ENCODE results near the gene CACFD1.

Gene CACFD1

GRCh38 chr9:133452562-133452961 is 7.2 kb upstream of the CACFD1 start:
- DNase-seq (ENCODE audit: low spot score), result no peak
- no peak overlapping the region for H2BK5ac ChIP-seq (ENCODE audit: low read length)
- WGBS, 2 donors (ENCODE audit: extremely low coverage in 2 of 2, insufficient read length in 2 of 2, insufficient replicate concordance in 1 of 2), result no CpG with 5 or more reads among the region's 7 CpGs
- no peaks in the 10 kb centered on the region for H3K36me3 ChIP-seq (replicated peaks in 1 of 2; ENCODE audit: control insufficient read depth in 2 of 2, insufficient read depth in 2 of 2, low read length in 2 of 2)
- no peak overlapping the region for H2AFZ ChIP-seq (ENCODE audit: low read length)
- H2BK12ac ChIP-seq (ENCODE audit: low read length), result no peak overlapping the region
- H4K8ac ChIP-seq (ENCODE audit: low read depth, low read length), result no peak overlapping the region
- no peak overlapping the region for H2BK15ac ChIP-seq (ENCODE audit: low read length)
- no peaks in the 10 kb centered on the region for H3K79me1 ChIP-seq (ENCODE audit: low read depth, low read length)
- H3K4me3 ChIP-seq (ENCODE audit: low read length in 2 of 2), result no peak overlapping the region
- no peak overlapping the region for H3K23ac ChIP-seq (ENCODE audit: low read depth, low read length, poor library complexity)
- H3K18ac ChIP-seq (ENCODE audit: low read length), result no peak overlapping the region
- H3K27me3 ChIP-seq (ENCODE audit: control insufficient read depth in 3 of 3, insufficient read depth in 3 of 3, low read depth in 1 of 3, low read length in 3 of 3), result no peaks in the 10 kb centered on the region
- no peak overlapping the region for H3K4me2 ChIP-seq (ENCODE audit: insufficient read depth, low read length, poor library complexity, severe bottlenecking)
- H3K4ac ChIP-seq (ENCODE audit: low read length), result no peak overlapping the region
- H2AK5ac ChIP-seq (ENCODE audit: low read depth, low read length), result no peak overlapping the region
- no peak overlapping the region for H2BK120ac ChIP-seq (ENCODE audit: low read depth, low read length)
- no peak overlapping the region for H4K91ac ChIP-seq (ENCODE audit: low read depth, low read length, poor library complexity)
- H3K27ac ChIP-seq (replicated peaks; ENCODE audit: low read length), result no peak overlapping the region
- H3K9me3 ChIP-seq (replicated peaks in 1 of 2; ENCODE audit: control insufficient read depth in 2 of 2, insufficient read depth in 1 of 2, low read depth in 1 of 2, low read length in 2 of 2), result no peaks in the 10 kb centered on the region
- no peaks in the 10 kb centered on the region for H3K4me1 ChIP-seq (ENCODE audit: control insufficient read depth in 2 of 2, insufficient read depth in 1 of 2, low read depth in 1 of 2, low read length in 2 of 2)
- H3K14ac ChIP-seq (ENCODE audit: low read length), result no peak overlapping the region
- H3K9ac ChIP-seq (ENCODE audit: low read depth, low read length, poor library complexity), result no peak overlapping the region

GRCh38 chr9:133453651-133454050 is 6.1 kb upstream of the CACFD1 start:
- peaks cover 0 to 2% (median 0%) of the 10 kb centered on the region in 3 experiments for H3K27me3 ChIP-seq (ENCODE audit: control insufficient read depth in 3 of 3, insufficient read depth in 3 of 3, low read depth in 1 of 3, low read length in 3 of 3)
- no peaks in the 10 kb centered on the region for H3K79me1 ChIP-seq (ENCODE audit: low read depth, low read length)
- H2BK120ac ChIP-seq (ENCODE audit: low read depth, low read length), result no peak overlapping the region
- no peak overlapping the region for H3K14ac ChIP-seq (ENCODE audit: low read length)
- no peaks in the 10 kb centered on the region for H3K36me3 ChIP-seq (replicated peaks in 1 of 2; ENCODE audit: control insufficient read depth in 2 of 2, insufficient read depth in 2 of 2, low read length in 2 of 2)
- no peak overlapping the region for H3K4ac ChIP-seq (ENCODE audit: low read length)
- no peak overlapping the region for H4K8ac ChIP-seq (ENCODE audit: low read depth, low read length)
- no peaks in the 10 kb centered on the region for H3K9me3 ChIP-seq (replicated peaks in 1 of 2; ENCODE audit: control insufficient read depth in 2 of 2, insufficient read depth in 1 of 2, low read depth in 1 of 2, low read length in 2 of 2)
- no peak for DNase-seq (ENCODE audit: low spot score)
- H2BK12ac ChIP-seq (ENCODE audit: low read length), result no peak overlapping the region
- no peak overlapping the region for H2AK5ac ChIP-seq (ENCODE audit: low read depth, low read length)
- no peak overlapping the region for H2BK15ac ChIP-seq (ENCODE audit: low read length)
- H2AFZ ChIP-seq (ENCODE audit: low read length), result no peak overlapping the region
- H3K4me2 ChIP-seq (ENCODE audit: insufficient read depth, low read length, poor library complexity, severe bottlenecking), result no peak overlapping the region
- no peak overlapping the region for H3K27ac ChIP-seq (replicated peaks; ENCODE audit: low read length)
- no peak overlapping the region for H3K23ac ChIP-seq (ENCODE audit: low read depth, low read length, poor library complexity)
- no CpG with 5 or more reads among the region's 11 CpGs for WGBS, 2 donors (ENCODE audit: extremely low coverage in 2 of 2, insufficient read length in 2 of 2, insufficient replicate concordance in 1 of 2)
- H4K91ac ChIP-seq (ENCODE audit: low read depth, low read length, poor library complexity), result no peak overlapping the region
- H3K4me1 ChIP-seq (ENCODE audit: control insufficient read depth in 2 of 2, insufficient read depth in 1 of 2, low read depth in 1 of 2, low read length in 2 of 2), result peaks cover 0 to 2% of the 10 kb centered on the region in 2 donors
- no peak overlapping the region for H3K9ac ChIP-seq (ENCODE audit: low read depth, low read length, poor library complexity)
- H2BK5ac ChIP-seq (ENCODE audit: low read length), result no peak overlapping the region
- no peak overlapping the region for H3K4me3 ChIP-seq (ENCODE audit: low read length in 2 of 2)
- no peak overlapping the region for H3K18ac ChIP-seq (ENCODE audit: low read length)

DNA sequence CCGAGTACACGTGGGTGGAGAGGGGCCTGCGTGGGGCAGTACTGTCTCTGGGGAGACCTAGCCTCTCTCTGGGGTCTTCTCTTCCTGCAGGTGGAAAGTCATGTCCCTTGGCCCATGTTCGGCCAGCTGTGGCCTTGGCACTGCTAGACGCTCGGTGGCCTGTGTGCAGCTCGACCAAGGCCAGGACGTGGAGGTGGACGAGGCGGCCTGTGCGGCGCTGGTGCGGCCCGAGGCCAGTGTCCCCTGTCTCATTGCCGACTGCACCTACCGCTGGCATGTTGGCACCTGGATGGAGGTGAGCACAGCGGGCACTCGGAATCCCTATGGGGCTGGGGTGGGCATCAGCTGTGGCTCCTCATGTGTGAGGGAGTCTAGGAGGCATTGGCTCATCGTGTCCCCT is 5.5 kb upstream of the CACFD1 start:
- Histone ChIP-seq H2BK5ac (ENCODE audit: low read length) (no peak overlapping the region), H3K27me3 (ENCODE audit: control insufficient read depth in 3 of 3, insufficient read depth in 3 of 3, low read depth in 1 of 3, low read length in 3 of 3) (peaks cover 0 to 2% (median 0%) of the 10 kb centered on the region in 3 experiments), H2AFZ (ENCODE audit: low read length) (no peak overlapping the region), H3K4me3 (ENCODE audit: low read length in 2 of 2) (peak overlapping the region in 1 of 2 donors; percentile 9), H3K4me1 (ENCODE audit: control insufficient read depth in 2 of 2, insufficient read depth in 1 of 2, low read depth in 1 of 2, low read length in 2 of 2) (peaks cover 3 to 8% of the 10 kb centered on the region in 2 donors), H2BK15ac (ENCODE audit: low read length) (no peak overlapping the region), H3K9me3 (replicated peaks in 1 of 2; ENCODE audit: control insufficient read depth in 2 of 2, insufficient read depth in 1 of 2, low read depth in 1 of 2, low read length in 2 of 2) (no peaks in the 10 kb centered on the region), H3K23ac (ENCODE audit: low read depth, low read length, poor library complexity) (peak overlapping the region; percentile 20), H3K27ac (replicated peaks; ENCODE audit: low read length) (no peak overlapping the region), H3K36me3 (replicated peaks in 1 of 2; ENCODE audit: control insufficient read depth in 2 of 2, insufficient read depth in 2 of 2, low read length in 2 of 2) (no peaks in the 10 kb centered on the region), H2BK12ac (ENCODE audit: low read length) (no peak overlapping the region), H3K79me1 (ENCODE audit: low read depth, low read length) (no peaks in the 10 kb centered on the region), H2AK5ac (ENCODE audit: low read depth, low read length) (peak overlapping the region; percentile 43), H3K18ac (ENCODE audit: low read length) (no peak overlapping the region), H4K91ac (ENCODE audit: low read depth, low read length, poor library complexity) (no peak overlapping the region), H3K9ac (ENCODE audit: low read depth, low read length, poor library complexity) (no peak overlapping the region), H3K4me2 (ENCODE audit: insufficient read depth, low read length, poor library complexity, severe bottlenecking) (no peak overlapping the region), H2BK120ac (ENCODE audit: low read depth, low read length) (no peak overlapping the region), H3K14ac (ENCODE audit: low read length) (peak overlapping the region; percentile 47), H4K8ac (ENCODE audit: low read depth, low read length) (no peak overlapping the region), H3K4ac (ENCODE audit: low read length) (no peak overlapping the region)
- WGBS, 2 donors (ENCODE audit: extremely low coverage in 2 of 2, insufficient read length in 2 of 2, insufficient replicate concordance in 1 of 2), result no CpG with 5 or more reads among the region's 19 CpGs
- DNase-seq (ENCODE audit: low spot score), result no peak

- WGBS, 2 donors (ENCODE audit: extremely low coverage in 2 of 2, insufficient read length in 2 of 2, insufficient replicate concordance in 1 of 2), result no CpG with 5 or more reads among the region's 20 CpGs
Observed at GRCh38 chr9:133454943-133455673, 4.7 kb upstream of the CACFD1 start.

More at GRCh38 chr9:133454943-133455673, 4.7 kb upstream of the CACFD1 start:
- Histone ChIP-seq H2AK5ac (ENCODE audit: low read depth, low read length) (peak overlapping the region; percentile 37), H3K27me3 (ENCODE audit: control insufficient read depth in 3 of 3, insufficient read depth in 3 of 3, low read depth in 1 of 3, low read length in 3 of 3) (peaks cover 0 to 2% (median 0%) of the 10 kb centered on the region in 3 experiments), H3K4me1 (ENCODE audit: control insufficient read depth in 2 of 2, insufficient read depth in 1 of 2, low read depth in 1 of 2, low read length in 2 of 2) (peaks cover 3 to 8% of the 10 kb centered on the region in 2 donors), H3K4ac (ENCODE audit: low read length) (no peak overlapping the region), H4K8ac (ENCODE audit: low read depth, low read length) (peak overlapping the region; percentile 43), H2BK15ac (ENCODE audit: low read length) (no peak overlapping the region), H2BK5ac (ENCODE audit: low read length) (no peak overlapping the region), H2BK12ac (ENCODE audit: low read length) (no peak overlapping the region), H3K4me3 (ENCODE audit: low read length in 2 of 2) (no peak overlapping the region), H3K27ac (replicated peaks; ENCODE audit: low read length) (no peak overlapping the region), H3K18ac (ENCODE audit: low read length) (peak overlapping the region; percentile 38), H3K9me3 (replicated peaks in 1 of 2; ENCODE audit: control insufficient read depth in 2 of 2, insufficient read depth in 1 of 2, low read depth in 1 of 2, low read length in 2 of 2) (no peaks in the 10 kb centered on the region), H3K4me2 (ENCODE audit: insufficient read depth, low read length, poor library complexity, severe bottlenecking) (no peak overlapping the region), H3K23ac (ENCODE audit: low read depth, low read length, poor library complexity) (peak overlapping the region; percentile 43), H3K14ac (ENCODE audit: low read length) (no peak overlapping the region), H3K9ac (ENCODE audit: low read depth, low read length, poor library complexity) (no peak overlapping the region), H3K79me1 (ENCODE audit: low read depth, low read length) (no peaks in the 10 kb centered on the region), H3K36me3 (replicated peaks in 1 of 2; ENCODE audit: control insufficient read depth in 2 of 2, insufficient read depth in 2 of 2, low read length in 2 of 2) (no peaks in the 10 kb centered on the region), H2AFZ (ENCODE audit: low read length) (no peak overlapping the region), H4K91ac (ENCODE audit: low read depth, low read length, poor library complexity) (no peak overlapping the region), H2BK120ac (ENCODE audit: low read depth, low read length) (no peak overlapping the region)
- no peak for DNase-seq (ENCODE audit: low spot score)
